A549 (cell line): ENCODE data around the gene BRD1. TPM values are rescaled to one million over a fixed set of nuclear protein-coding genes. Genes with fewer than 3 reads are reported as not detected.

Experiments
- ATAC-seq, 2 experiments: fragments of 200-7000 bp in 1 of 2; fragments of >200 bp in 1 of 2; cut with Nextera tagmentation in 1 of 2; cut with Tn5 transposase in 1 of 2; 3 replicates each; pipeline versions ENCODE4 v1.8.0 to v1.9.1; 2018 to 2020; ENCODE audit warnings: mild to moderate bottlenecking in 1 of 2, moderate library complexity in 1 of 2
- CTCF ChIA-PET: fragments of 300-600 bp; sonication (Branson Sonifier 250); formaldehyde crosslinking; extraction: SDS; loops from one replicate; lab custom pipeline; 2021; ENCODE audit warnings: antibody characterized with exemption, inconsistent platforms; lab: Yijun Ruan, JAX
- POLR2A ChIA-PET: fragments of 350-600 bp; formaldehyde crosslinking; extraction: SDS; loops from one replicate; lab custom pipeline; 2021; ENCODE audit warnings: antibody characterized with exemption, inconsistent platforms; lab: Yijun Ruan, JAX
- DNase-seq, 2 experiments: peaks; one replicate each; pipeline versions ENCODE4 v3.0.0 to v3.0.0-alpha.2; 2011 to 2016; ENCODE audit warnings: low read depth in 1 of 2, low spot score in 1 of 2
- FAIRE-seq: peaks from 2 replicates; lab custom pipeline; 2011; peaks lifted over from hg19 to GRCh38; lab: Jason Lieb, UNC
- H3K27ac ChIP-seq, 2 experiments: fragments of >200 bp; sonication (Bioruptor Twin); formaldehyde crosslinking; 3 replicates each; pipeline ENCODE4 v1.5.1; 2016 to 2017
- H3K4me1 ChIP-seq: fragments of >200 bp; sonication (Bioruptor Twin); formaldehyde crosslinking; 3 replicates; pipeline ENCODE4 v1.6.1; 2016
- H3K4me2 ChIP-seq: fragments of >200 bp; sonication (Bioruptor Twin); formaldehyde crosslinking; 3 replicates; pipeline ENCODE4 v1.6.1; 2016
- H3K4me3 ChIP-seq: fragments of >200 bp; sonication (Bioruptor Twin); formaldehyde crosslinking; 3 replicates; pipeline ENCODE4 v1.5.1; 2016
- H3K9me3 ChIP-seq: fragments of >200 bp; sonication (Bioruptor Twin); formaldehyde crosslinking; 3 replicates; pipeline ENCODE4 v1.6.1; 2016
- ATOH8 ChIP-seq: fragments of 250-450 bp; sonication (Bioruptor Pico); IDR thresholded peaks from 2 replicates; pipeline ENCODE4 v1.5.0; 2020; ENCODE audit warnings: low read depth, mild to moderate bottlenecking, moderate library complexity
- BHLHE40 ChIP-seq: IDR thresholded peaks from 2 replicates; pipeline ENCODE4 v1.6.1; 2012; ENCODE audit warnings: low read depth, low read length, inconsistent platforms
- CBX8 ChIP-seq: fragments of 200-600 bp; sonication (generic); IDR thresholded peaks from 2 replicates; pipeline ENCODE4 v1.6.1; 2016
- CHD4 ChIP-seq: fragments of 200-600 bp; sonication (generic); IDR thresholded peaks from 2 replicates; pipeline ENCODE4 v1.6.1; 2016; ENCODE audit warnings: antibody characterized with exemption, mild to moderate bottlenecking, borderline replicate concordance
- E2F6 ChIP-seq: IDR thresholded peaks from 2 replicates; pipeline ENCODE4 v1.6.1; 2012; ENCODE audit warnings: low read depth, borderline replicate concordance
- ESRRA ChIP-seq: fragments of 150-350 bp; IDR thresholded peaks from 2 replicates; pipeline ENCODE4 v1.6.1; 2014; ENCODE audit warnings: mild to moderate bottlenecking, low read length, borderline replicate concordance
- FOSB ChIP-seq: fragments of 250-450 bp; sonication (Bioruptor Pico); IDR thresholded peaks from 2 replicates; pipeline ENCODE4 v1.5.0; 2020; ENCODE audit warnings: mild to moderate bottlenecking, moderate library complexity
- HEYL ChIP-seq: fragments of 250-450 bp; sonication (Bioruptor Pico); IDR thresholded peaks from 2 replicates; pipeline ENCODE4 v1.8.0; 2021; ENCODE audit warnings: mild to moderate bottlenecking, moderate library complexity
- HMGXB4 ChIP-seq: fragments of 250-450 bp; sonication (Bioruptor Pico); IDR thresholded peaks from 2 replicates; pipeline ENCODE4 v1.5.0; 2021; ENCODE audit warnings: mild to moderate bottlenecking, moderate library complexity, borderline replicate concordance
- HOXA7 ChIP-seq: fragments of 250-450 bp; sonication (Bioruptor Pico); IDR thresholded peaks from 2 replicates; pipeline ENCODE4 v1.5.0; 2020; ENCODE audit warnings: mild to moderate bottlenecking, moderate library complexity
- JUN ChIP-seq, 2 experiments: fragments of >200 bp; sonication (Bioruptor Twin); formaldehyde crosslinking; IDR thresholded peaks; 2 replicates in 1 of 2; 3 replicates in 1 of 2; pipeline ENCODE4 v1.6.1; 2016 to 2017
- KDM5A ChIP-seq: fragments of 200-600 bp; sonication (generic); IDR thresholded peaks from 2 replicates; pipeline ENCODE4 v1.6.1; 2016; ENCODE audit warnings: antibody characterized with exemption, mild to moderate bottlenecking
- MAFK ChIP-seq: fragments of 450-650 bp; IDR thresholded peaks from 2 replicates; pipeline ENCODE4 v1.6.1; 2014; ENCODE audit not compliant: partially characterized antibody
- MAZ ChIP-seq: fragments of 150-350 bp; IDR thresholded peaks from 2 replicates; pipeline ENCODE4 v1.6.1; 2014; ENCODE audit warnings: antibody characterized with exemption, low read depth, low read length, borderline replicate concordance
- MYC ChIP-seq: IDR thresholded peaks from 2 replicates; pipeline ENCODE4 v1.6.1; 2012; ENCODE audit warnings: mild to moderate bottlenecking, inconsistent platforms, low read length, improper control_type of control experiment, borderline replicate concordance
- NFE2L2 ChIP-seq: fragments of 150-350 bp; conservative IDR thresholded peaks from 2 replicates; pipeline ENCODE4 v1.6.1; 2014; ENCODE audit warnings: low read length
- PHF8 ChIP-seq: fragments of 200-600 bp; sonication (generic); IDR thresholded peaks from 2 replicates; pipeline ENCODE4 v1.6.1; 2016; ENCODE audit warnings: low read depth, mild to moderate bottlenecking, antibody characterized with exemption, moderate library complexity, borderline replicate concordance
- POLR2A ChIP-seq: IDR thresholded peaks from 2 replicates; pipeline ENCODE4 v1.6.1; 2012; ENCODE audit warnings: mild to moderate bottlenecking, low read length
- RAD21 ChIP-seq, 2 experiments: fragments of >200 bp in 1 of 2; sonication (Bioruptor Twin) in 1 of 2; formaldehyde crosslinking in 1 of 2; IDR thresholded peaks in 1 of 2; conservative IDR thresholded peaks in 1 of 2; 2 replicates in 1 of 2; 3 replicates in 1 of 2; pipeline ENCODE4 v1.6.1; 2012 to 2018; ENCODE audit warnings: inconsistent platforms in 1 of 2
- RCOR1 ChIP-seq: fragments of 150-350 bp; IDR thresholded peaks from 2 replicates; pipeline ENCODE4 v1.6.1; 2014; ENCODE audit warnings: antibody characterized with exemption, low read length, low read depth
- RFX5 ChIP-seq: fragments of 450-650 bp; IDR thresholded peaks from 2 replicates; pipeline ENCODE4 v1.7.1; 2014; ENCODE audit warnings: antibody characterized with exemption, mild to moderate bottlenecking, moderate library complexity
- RNF2 ChIP-seq: fragments of 200-600 bp; sonication (generic); IDR thresholded peaks from 2 replicates; pipeline ENCODE4 v1.6.1; 2016; ENCODE audit warnings: low read depth, mild to moderate bottlenecking, antibody characterized with exemption, moderate library complexity, borderline replicate concordance
- TFCP2L1 ChIP-seq: fragments of 250-450 bp; sonication (Bioruptor Pico); IDR thresholded peaks from 2 replicates; pipeline ENCODE4 v1.5.0; 2021; ENCODE audit warnings: mild to moderate bottlenecking
- USF2 ChIP-seq: fragments of 450-650 bp; IDR thresholded peaks from 2 replicates; pipeline ENCODE4 v1.6.1; 2014; ENCODE audit warnings: antibody characterized with exemption
- ZFP36 ChIP-seq: fragments of 450-650 bp; IDR thresholded peaks from 2 replicates; pipeline ENCODE4 v1.6.1; 2014; ENCODE audit warnings: borderline replicate concordance; ENCODE audit not compliant: partially characterized antibody
- ZNF302 ChIP-seq: fragments of 250-450 bp; sonication (Bioruptor Pico); IDR thresholded peaks from 2 replicates; pipeline ENCODE4 v1.9.0; 2021; ENCODE audit warnings: inconsistent platforms, mild to moderate bottlenecking, moderate library complexity
- ZSCAN20 ChIP-seq: fragments of 250-450 bp; sonication (Bioruptor Pico); IDR thresholded peaks from 2 replicates; pipeline ENCODE4 v1.8.0; 2022; ENCODE audit warnings: mild to moderate bottlenecking, moderate library complexity
- WGBS: methylation state at CpG from one replicate; pipeline ENCODE4 v1.1.6; 2017; ENCODE audit errors: missing lambda C conversion rate; 5-methylcytosine and 5-hydroxymethylcytosine counted together
- polyA plus RNA-seq, 4 experiments: library from polyadenylated mRNA; depleted of rRNA in 3 of 4; stranded (reverse); fragments of >200 nt; fragmentation: RNase III in 1 of 4; extraction: RNeasy Plus Mini Kit Qiagen cat#74134 plus additional on column Dnase treatment in 1 of 4; gene quantifications; 2 replicates in 3 of 4; 3 replicates in 1 of 4; pipeline ENCODE4 v1.2.3, GENCODE V29; 2011 to 2017

BRD1 gene
- polyA plus RNA-seq, 2 of the 4 experiments (the other 2 are of a cell fraction), result 3.7 to 11.5 TPM

- no peak overlapping the region for H3K4me2 ChIP-seq
- ChIA-PET POLR2A (no interaction called here), CTCF (no interaction called here)
- WGBS, result 61% methylated on average over 9 of the region's 24 CpGs
- FAIRE-seq (no peak), DNase-seq (no peak), ATAC-seq (no peak)
- H3K4me3 ChIP-seq, result no peak overlapping the region
- no peaks in the 10 kb centered on the region for H3K9me3 ChIP-seq
- no peak for TF ChIP-seq NFE2L2
- TF ChIP-seq MYC, result no peak
- TF ChIP-seq KDM5A, result no peak
- TF ChIP-seq MAZ, result no peak
- TF ChIP-seq HOXA7 (CRISPR knock-in tag), result no peak
- no peak for TF ChIP-seq JUN (IDR thresholded peaks at IDR 0.05)
- no peak for TF ChIP-seq ESRRA
- no peak for TF ChIP-seq PHF8
- no peak for TF ChIP-seq E2F6
- no peak for TF ChIP-seq FOSB (CRISPR knock-in tag)
- TF ChIP-seq CHD4, result no peak
- TF ChIP-seq RCOR1, result no peak
- TF ChIP-seq MAFK, result no peak
- TF ChIP-seq BHLHE40, result no peak
- no peak for TF ChIP-seq RNF2
- no peak for TF ChIP-seq RAD21 (conservative IDR thresholded peaks at IDR 0.05 in 1 of 2, IDR thresholded peaks at IDR 0.05 in 1 of 2)
- TF ChIP-seq ATOH8, result no peak
- no peak for TF ChIP-seq POLR2A
- no peak for TF ChIP-seq ZSCAN20 (CRISPR knock-in tag)
- no peaks in the 10 kb centered on the region for H3K4me1 ChIP-seq
- H3K27ac ChIP-seq, result no peak overlapping the region
Measured at GRCh38 chr22:49764127-49764581, 63.5 kb downstream of the BRD1 start.

GRCh38 chr22:49763696-49764095 is 64.0 kb downstream of the BRD1 start:
- no peaks in the 10 kb centered on the region for H3K9me3 ChIP-seq
- FAIRE-seq, result no peak
- 81% methylated on average over 3 of the region's 13 CpGs for WGBS
- POLR2A ChIA-PET, result no interaction called here
- DNase-seq, result no peak
- H3K4me2 ChIP-seq, result no peak overlapping the region
- CTCF ChIA-PET, result no interaction called here
- no peak overlapping the region for H3K4me3 ChIP-seq
- TF ChIP-seq PHF8 (no peak), HMGXB4 (CRISPR knock-in tag) (no peak), USF2 (no peak), ATOH8 (no peak), TFCP2L1 (CRISPR knock-in tag) (no peak), RNF2 (no peak), RFX5 (no peak), ZFP36 (no peak), HEYL (CRISPR knock-in tag) (no peak), ZNF302 (CRISPR knock-in tag) (no peak), CBX8 (no peak), POLR2A (no peak)
- no peak overlapping the region for H3K27ac ChIP-seq
- ATAC-seq, result no peak
- no peaks in the 10 kb centered on the region for H3K4me1 ChIP-seq
